ENCODE results near the gene ZFAND3. TPM values are rescaled to one million over a fixed set of nuclear protein-coding genes. Genes with fewer than 3 reads are reported as not detected.

Gene ZFAND3
- total RNA-seq, 1 donor from 2014 or later, result 131 TPM

- Mint-ChIP-seq H3K4me1 (ENCODE audit: low read depth, unreplicated experiment) (peaks cover 7% of the 10 kb centered on the region), H3K9me3 (ENCODE audit: unreplicated experiment) (peaks cover 1% of the 10 kb centered on the region), H3K4me3 (ENCODE audit: unreplicated experiment) (no peak overlapping the region), H3K27me3 (ENCODE audit: low read depth, unreplicated experiment) (peaks cover 32% of the 10 kb centered on the region), H3K36me3 (ENCODE audit: low read depth, unreplicated experiment) (no peaks in the 10 kb centered on the region), H3K27ac (ENCODE audit: unreplicated experiment) (no peak overlapping the region)
- TF ChIP-seq CTCF (IDR thresholded peaks at IDR 0.05; ENCODE audit: insufficient read depth, low read depth, low read length) (no peak), EZH2 (IDR thresholded peaks at IDR 0.05; ENCODE audit: insufficient read depth, low read length) (no peak)
- no peak overlapping the region for H3K9ac ChIP-seq (ENCODE audit: low read length)
- no peaks in the 10 kb centered on the region for H3K79me2 ChIP-seq (ENCODE audit: insufficient read depth, low read length)
- no peak for DNase-seq (ENCODE audit: low read depth)
- H2AFZ ChIP-seq (ENCODE audit: low read depth, low read length), result no peak overlapping the region
- no peak overlapping the region for H3K4me3 ChIP-seq (ENCODE audit: insufficient read depth, low read depth, low read length)
- H3K4me1 ChIP-seq (ENCODE audit: insufficient read depth, low read length), result no peaks in the 10 kb centered on the region
- H3K36me3 ChIP-seq (ENCODE audit: insufficient read depth, low read length), result no peaks in the 10 kb centered on the region
- no peak overlapping the region for H3K27ac ChIP-seq (ENCODE audit: low read depth, low read length)
- H3K9me3 ChIP-seq (ENCODE audit: insufficient read depth, low read depth, low read length), result no peaks in the 10 kb centered on the region
- no peaks in the 10 kb centered on the region for H3K27me3 ChIP-seq (ENCODE audit: insufficient read depth, low read length)
- no peak for FAIRE-seq
- H3K4me2 ChIP-seq (ENCODE audit: low read length), result no peak overlapping the region
- H4K20me1 ChIP-seq (ENCODE audit: insufficient read depth, low read length), result no peaks in the 10 kb centered on the region
Measured at GRCh38 chr6:37776566-37776965, 43.0 kb upstream of the ZFAND3 start.

GRCh38 chr6:37777272-37777834 is 42.2 kb upstream of the ZFAND3 start:
- TF ChIP-seq EZH2 (IDR thresholded peaks at IDR 0.05; ENCODE audit: insufficient read depth, low read length), result no peak
- TF ChIP-seq CTCF (IDR thresholded peaks at IDR 0.05; ENCODE audit: insufficient read depth, low read depth, low read length), result no peak
- Mint-ChIP-seq H3K4me3 (ENCODE audit: unreplicated experiment) (no peak overlapping the region), H3K36me3 (ENCODE audit: low read depth, unreplicated experiment) (no peaks in the 10 kb centered on the region), H3K27me3 (ENCODE audit: low read depth, unreplicated experiment) (peaks cover 34% of the 10 kb centered on the region), H3K27ac (ENCODE audit: unreplicated experiment) (no peak overlapping the region), H3K4me1 (ENCODE audit: low read depth, unreplicated experiment) (peaks cover 7% of the 10 kb centered on the region), H3K9me3 (ENCODE audit: unreplicated experiment) (peaks cover 1% of the 10 kb centered on the region)
- Histone ChIP-seq H3K9me3 (ENCODE audit: insufficient read depth, low read depth, low read length) (no peaks in the 10 kb centered on the region), H3K4me3 (ENCODE audit: insufficient read depth, low read depth, low read length) (no peak overlapping the region), H3K27me3 (ENCODE audit: insufficient read depth, low read length) (no peaks in the 10 kb centered on the region), H3K4me1 (ENCODE audit: insufficient read depth, low read length) (no peaks in the 10 kb centered on the region), H3K27ac (ENCODE audit: low read depth, low read length) (no peak overlapping the region), H3K9ac (ENCODE audit: low read length) (no peak overlapping the region), H3K36me3 (ENCODE audit: insufficient read depth, low read length) (no peaks in the 10 kb centered on the region), H2AFZ (ENCODE audit: low read depth, low read length) (no peak overlapping the region), H4K20me1 (ENCODE audit: insufficient read depth, low read length) (no peaks in the 10 kb centered on the region), H3K79me2 (ENCODE audit: insufficient read depth, low read length) (no peaks in the 10 kb centered on the region), H3K4me2 (ENCODE audit: low read length) (no peak overlapping the region)
- FAIRE-seq (no peak), DNase-seq (ENCODE audit: low read depth) (no peak)

- Mint-ChIP-seq H3K36me3 (ENCODE audit: low read depth, unreplicated experiment) (no peaks in the 10 kb centered on the region), H3K4me3 (ENCODE audit: unreplicated experiment) (no peak overlapping the region), H3K27ac (ENCODE audit: unreplicated experiment) (no peak overlapping the region), H3K27me3 (ENCODE audit: low read depth, unreplicated experiment) (peaks cover 35% of the 10 kb centered on the region), H3K9me3 (ENCODE audit: unreplicated experiment) (no peaks in the 10 kb centered on the region), H3K4me1 (ENCODE audit: low read depth, unreplicated experiment) (peaks cover 12% of the 10 kb centered on the region)
- Histone ChIP-seq H3K27ac (ENCODE audit: low read depth, low read length) (no peak overlapping the region), H4K20me1 (ENCODE audit: insufficient read depth, low read length) (no peaks in the 10 kb centered on the region), H2AFZ (ENCODE audit: low read depth, low read length) (no peak overlapping the region), H3K4me3 (ENCODE audit: insufficient read depth, low read depth, low read length) (no peak overlapping the region), H3K79me2 (ENCODE audit: insufficient read depth, low read length) (no peaks in the 10 kb centered on the region), H3K4me2 (ENCODE audit: low read length) (no peak overlapping the region), H3K36me3 (ENCODE audit: insufficient read depth, low read length) (no peaks in the 10 kb centered on the region), H3K9me3 (ENCODE audit: insufficient read depth, low read depth, low read length) (no peaks in the 10 kb centered on the region), H3K4me1 (ENCODE audit: insufficient read depth, low read length) (peaks cover 12% of the 10 kb centered on the region), H3K27me3 (ENCODE audit: insufficient read depth, low read length) (no peaks in the 10 kb centered on the region), H3K9ac (ENCODE audit: low read length) (no peak overlapping the region)
- FAIRE-seq, result no peak
- peak; percentile 12 for DNase-seq (ENCODE audit: low read depth)
- TF ChIP-seq CTCF (IDR thresholded peaks at IDR 0.05; ENCODE audit: insufficient read depth, low read depth, low read length) (no peak), EZH2 (IDR thresholded peaks at IDR 0.05; ENCODE audit: insufficient read depth, low read length) (no peak)
Measured at GRCh38 chr6:37779111-37779800, 40.3 kb upstream of the ZFAND3 start.

All from astrocyte (in vitro differentiated cells and primary cell).